ENCODE data around the gene WDFY4. TPM values are rescaled to one million over a fixed set of nuclear protein-coding genes. Genes with fewer than 3 reads are reported as not detected.

Gene WDFY4
- total and polyA plus RNA-seq, 7 donors: 0.23 to 1.3 (median 0.69) TPM

DNA sequence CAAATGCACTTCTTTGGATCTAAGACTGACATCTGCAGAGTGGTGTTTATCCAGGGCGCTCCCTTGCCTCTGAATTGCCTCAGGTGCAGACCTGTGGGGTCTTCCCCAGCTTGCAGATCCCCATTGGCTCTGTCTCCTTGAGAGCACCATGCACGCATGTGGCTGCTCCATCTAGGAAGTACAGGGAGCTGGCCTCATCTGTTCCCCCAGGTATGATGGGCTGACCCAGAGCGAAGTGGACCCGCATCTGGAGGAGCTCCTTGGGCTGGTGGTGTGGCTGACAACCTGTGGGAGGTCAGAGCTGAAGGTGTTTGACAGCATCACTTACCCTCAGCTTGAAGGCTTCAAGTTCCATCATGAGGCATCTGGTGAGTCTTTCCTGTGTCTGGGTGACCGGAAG is 44.5 kb downstream of the WDFY4 start:
- Histone ChIP-seq H3K27ac (no peak overlapping the region), H3K27me3 (ENCODE audit: insufficient read depth in 3 of 3, low read length in 2 of 3) (no peaks in the 10 kb centered on the region), H3K4me3 (no peak overlapping the region), H3K4me1 (no peaks in the 10 kb centered on the region), H3K9me3 (no peaks in the 10 kb centered on the region), H3K36me3 (ENCODE audit: insufficient read depth in 1 of 2, low read depth in 1 of 2) (no peaks in the 10 kb centered on the region)
- ATAC-seq (no peak), DNase-seq (no peak)
- WGBS, 3 donors: 88 to 93% (median 93%) methylated on average over 5 of the region's 5 CpGs
- TF ChIP-seq, protein P1, sequence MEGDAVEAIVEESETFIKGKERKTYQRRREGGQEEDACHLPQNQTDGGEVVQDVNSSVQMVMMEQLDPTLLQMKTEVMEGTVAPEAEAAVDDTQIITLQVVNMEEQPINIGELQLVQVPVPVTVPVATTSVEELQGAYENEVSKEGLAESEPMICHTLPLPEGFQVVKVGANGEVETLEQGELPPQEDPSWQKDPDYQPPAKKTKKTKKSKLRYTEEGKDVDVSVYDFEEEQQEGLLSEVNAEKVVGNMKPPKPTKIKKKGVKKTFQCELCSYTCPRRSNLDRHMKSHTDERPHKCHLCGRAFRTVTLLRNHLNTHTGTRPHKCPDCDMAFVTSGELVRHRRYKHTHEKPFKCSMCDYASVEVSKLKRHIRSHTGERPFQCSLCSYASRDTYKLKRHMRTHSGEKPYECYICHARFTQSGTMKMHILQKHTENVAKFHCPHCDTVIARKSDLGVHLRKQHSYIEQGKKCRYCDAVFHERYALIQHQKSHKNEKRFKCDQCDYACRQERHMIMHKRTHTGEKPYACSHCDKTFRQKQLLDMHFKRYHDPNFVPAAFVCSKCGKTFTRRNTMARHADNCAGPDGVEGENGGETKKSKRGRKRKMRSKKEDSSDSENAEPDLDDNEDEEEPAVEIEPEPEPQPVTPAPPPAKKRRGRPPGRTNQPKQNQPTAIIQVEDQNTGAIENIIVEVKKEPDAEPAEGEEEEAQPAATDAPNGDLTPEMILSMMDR (IDR thresholded peaks at IDR 0.05): no peak
- intact Hi-C loops (cut with DNase I): no loop called here

- DNase-seq (no peak), ATAC-seq (no peak)
- intact Hi-C loops (cut with DNase I): no loop called here
- no peaks in the 10 kb centered on the region for H3K36me3 ChIP-seq (ENCODE audit: insufficient read depth in 1 of 2, low read depth in 1 of 2)
- no peak overlapping the region for H3K4me3 ChIP-seq
- no peaks in the 10 kb centered on the region for H3K27me3 ChIP-seq (ENCODE audit: insufficient read depth in 3 of 3, low read length in 2 of 3)
- 78 to 82% (median 79%) methylated on average over 3 of the region's 3 CpGs for WGBS, 3 donors
- TF ChIP-seq, protein P1 (IDR thresholded peaks at IDR 0.05): no peak
- H3K27ac ChIP-seq: no peak overlapping the region
- H3K4me1 ChIP-seq: no peaks in the 10 kb centered on the region
- H3K9me3 ChIP-seq: no peaks in the 10 kb centered on the region
Observed at GRCh38 chr10:48729941-48730457, 45.3 kb downstream of the WDFY4 start.

GRCh38 chr10:48731141-48731540 is 46.5 kb downstream of the WDFY4 start:
- Histone ChIP-seq H3K9me3 (no peaks in the 10 kb centered on the region), H3K4me3 (no peak overlapping the region), H3K27me3 (ENCODE audit: insufficient read depth in 3 of 3, low read length in 2 of 3) (no peaks in the 10 kb centered on the region), H3K36me3 (ENCODE audit: insufficient read depth in 1 of 2, low read depth in 1 of 2) (no peaks in the 10 kb centered on the region), H3K27ac (no peak overlapping the region), H3K4me1 (no peaks in the 10 kb centered on the region)
- no peak for DNase-seq
- intact Hi-C loops (cut with DNase I): no loop called here
- no peak for ATAC-seq
- 91 to 92% (median 91%) methylated on average over 10 of the region's 10 CpGs for WGBS, 3 donors
- TF ChIP-seq, protein P1 (IDR thresholded peaks at IDR 0.05): no peak

- WGBS, 3 donors: 79 to 89% (median 85%) methylated on average over 2 of the region's 2 CpGs
- ATAC-seq (no peak), DNase-seq (no peak)
- no peaks in the 10 kb centered on the region for H3K27me3 ChIP-seq (ENCODE audit: insufficient read depth in 3 of 3, low read length in 2 of 3)
- no peak overlapping the region for H3K4me3 ChIP-seq
- H3K4me1 ChIP-seq: no peaks in the 10 kb centered on the region
- no peak overlapping the region for H3K27ac ChIP-seq
- intact Hi-C loops (cut with DNase I): no loop called here
- TF ChIP-seq, protein P1 (IDR thresholded peaks at IDR 0.05): no peak
- no peaks in the 10 kb centered on the region for H3K36me3 ChIP-seq (ENCODE audit: insufficient read depth in 1 of 2, low read depth in 1 of 2)
- no peaks in the 10 kb centered on the region for H3K9me3 ChIP-seq
Observed at GRCh38 chr10:48731654-48732053, 47.0 kb downstream of the WDFY4 start.

GRCh38 chr10:48733329-48733728 is 48.7 kb downstream of the WDFY4 start:
- TF ChIP-seq, protein P1 (IDR thresholded peaks at IDR 0.05): no peak

More at GRCh38 chr10:48733329-48733728, 48.7 kb downstream of the WDFY4 start:
- intact Hi-C loops (cut with DNase I): no loop called here
- Histone ChIP-seq H3K4me1 (no peaks in the 10 kb centered on the region), H3K9me3 (no peaks in the 10 kb centered on the region), H3K27me3 (ENCODE audit: insufficient read depth in 3 of 3, low read length in 2 of 3) (peaks cover 0 to under 1% (median 0%) of the 10 kb centered on the region in 3 donors), H3K27ac (no peak overlapping the region), H3K4me3 (no peak overlapping the region), H3K36me3 (ENCODE audit: insufficient read depth in 1 of 2, low read depth in 1 of 2) (no peaks in the 10 kb centered on the region)
- ATAC-seq: no peak
- 45 to 75% (median 50%) methylated on average over 1 of the region's 1 CpG for WGBS, 3 donors
- no peak for DNase-seq
